ENCODE data around the gene ADCY10. TPM values are rescaled to one million over a fixed set of nuclear protein-coding genes. Genes with fewer than 3 reads are reported as not detected.

The ADCY10 gene
- total RNA-seq, 1 experiment from 2014 or later = 0.10 TPM

- intact Hi-C loops (cut with micrococcal nuclease; ENCODE audit: unreplicated experiment) = no loop called here
- CTCF ChIA-PET = no interaction called here
These were observed 136.7 kb downstream of the ADCY10 start for GRCh38 chr1:167777269-167777650.

GRCh38 chr1:167776616-167777268 lies 137.2 kb downstream of the ADCY10 start:
- POLR2A ChIA-PET = interaction anchor here (0.5 kb wide), 1 partner anchor 592 kb away, joined by 3 read pairs; no protein-coding TSS in a partner anchor
- intact Hi-C loops (cut with micrococcal nuclease; ENCODE audit: unreplicated experiment) = no loop called here
- in situ Hi-C loops (cut with HindIII; ENCODE audit: low pct_unique_long_range_greater_than_20kb, low sequenced_read_pairs) = no loop called here
- BruUV-seq (replicated peaks) = no TSS peak
- H3K36me3 ChIP-seq (ENCODE audit: control insufficient read depth, insufficient read depth, low read length) = no peaks in the 10 kb centered on the region
- CTCF ChIA-PET = no interaction called here
- ATAC-seq (no peak), DNase-seq (ENCODE audit: low read depth, low spot score) (no peak)
- H3K4me1 ChIP-seq (ENCODE audit: control insufficient read depth, insufficient read depth, low read length) = no peaks in the 10 kb centered on the region
- TF ChIP-seq SIN3A (IDR thresholded peaks at IDR 0.05; ENCODE audit: borderline replicate concordance, insufficient read depth, low read depth, low read length) (no peak), REST (IDR thresholded peaks at IDR 0.05; ENCODE audit: insufficient read depth in 1 of 2, low read depth in 2 of 2, low read length in 1 of 2) (no peak), CTCF (IDR thresholded peaks at IDR 0.05) (no peak), TCF7L2 (IDR thresholded peaks at IDR 0.05; ENCODE audit: low read depth, low read length) (no peak), POLR2AphosphoS5 (IDR thresholded peaks at IDR 0.05; ENCODE audit: low read depth, low read length) (no peak)
- H3K9me3 ChIP-seq (ENCODE audit: control insufficient read depth, insufficient read depth, low read depth, low read length) = no peaks in the 10 kb centered on the region
- H3K27me3 ChIP-seq (ENCODE audit: control insufficient read depth, insufficient read depth, low read length) = no peaks in the 10 kb centered on the region
- no peak overlapping the region for H3K4me3 ChIP-seq (ENCODE audit: low read depth in 2 of 2, low read length in 2 of 2)
- no peak overlapping the region for H3K27ac ChIP-seq (ENCODE audit: low read length)

More at GRCh38 chr1:167777269-167777650, 136.7 kb downstream of the ADCY10 start:
- Histone ChIP-seq H3K27me3 (ENCODE audit: control insufficient read depth, insufficient read depth, low read length) (no peaks in the 10 kb centered on the region), H3K27ac (ENCODE audit: low read length) (no peak overlapping the region), H3K4me3 (ENCODE audit: low read depth in 2 of 2, low read length in 2 of 2) (no peak overlapping the region), H3K36me3 (ENCODE audit: control insufficient read depth, insufficient read depth, low read length) (no peaks in the 10 kb centered on the region), H3K4me1 (ENCODE audit: control insufficient read depth, insufficient read depth, low read length) (no peaks in the 10 kb centered on the region), H3K9me3 (ENCODE audit: control insufficient read depth, insufficient read depth, low read depth, low read length) (no peaks in the 10 kb centered on the region)
- POLR2A ChIA-PET = no interaction called here
- TF ChIP-seq REST (IDR thresholded peaks at IDR 0.05; ENCODE audit: insufficient read depth in 1 of 2, low read depth in 2 of 2, low read length in 1 of 2) = no peak
- no peak for TF ChIP-seq POLR2AphosphoS5 (IDR thresholded peaks at IDR 0.05; ENCODE audit: low read depth, low read length)
- no peak for TF ChIP-seq SIN3A (IDR thresholded peaks at IDR 0.05; ENCODE audit: borderline replicate concordance, insufficient read depth, low read depth, low read length)
- TF ChIP-seq CTCF (IDR thresholded peaks at IDR 0.05) = no peak
- TF ChIP-seq TCF7L2 (IDR thresholded peaks at IDR 0.05; ENCODE audit: low read depth, low read length) = no peak
- in situ Hi-C loops (cut with HindIII; ENCODE audit: low pct_unique_long_range_greater_than_20kb, low sequenced_read_pairs) = no loop called here
- BruUV-seq (replicated peaks) = no TSS peak
- ATAC-seq (no peak), DNase-seq (ENCODE audit: low read depth, low spot score) (no peak)
